ENCODE data around the gene TBC1D4.
A peak's percentile ranks its signal among the peaks of the same experiment; 100 is the strongest.

- TF ChIP-seq CTCF (IDR thresholded peaks at IDR 0.05) (peak; percentile 27 to 49 (median 40)), EP300 (IDR thresholded peaks at IDR 0.05; ENCODE audit: low read depth) (no peak), POLR2A (IDR thresholded peaks at IDR 0.05) (no peak), POLR2AphosphoS5 (IDR thresholded peaks at IDR 0.05) (no peak)
These were observed 124.2 kb downstream of the TBC1D4 start for GRCh38 chr13:75357576-75358289.
